Endothelial cell of umbilical vein (primary cell): ENCODE data around the gene DGKI. TPM values are rescaled to one million over a fixed set of nuclear protein-coding genes. Genes with fewer than 3 reads are reported as not detected.

Experiments
- BruUV-seq: library from RNA; stranded (reverse); fragments of 400-500 nt; replicated peaks from 2 replicates; lab custom pipeline; 2021; lab: Mats Ljungman, UMichigan
- CTCF ChIA-PET: fragments of 300-600, 350-600 bp; sonication (Branson Sonifier 250); formaldehyde crosslinking; loops from one replicate; lab custom pipeline; 2021; ENCODE audit warnings: antibody characterized with exemption, inconsistent platforms; lab: Charles Lee
- POLR2A ChIA-PET: fragments of 300-600, 350-600 bp; sonication (Branson Sonifier 250); formaldehyde crosslinking; loops from one replicate; lab custom pipeline; 2021; ENCODE audit warnings: antibody characterized with exemption, inconsistent platforms; lab: Charles Lee
- DNase-seq: peaks from one replicate; pipeline ENCODE4 v3.0.0-alpha.2; 2011; ENCODE audit warnings: low read depth, low spot score
- FAIRE-seq: peaks from 2 replicates; lab custom pipeline; 2011; peaks lifted over from hg19 to GRCh38; lab: Jason Lieb, UNC
- H2AFZ ChIP-seq: 2 replicates; pipeline ENCODE4 v1.6.0; 2012; ENCODE audit warnings: low read depth, low read length, control low read depth, inconsistent platforms
- H3K27ac ChIP-seq: 2 replicates; pipeline ENCODE4 v1.5.1; 2011; ENCODE audit warnings: low read depth, mild to moderate bottlenecking, control low read depth, low read length, moderate library complexity; ENCODE audit not compliant: insufficient read depth
- H3K27me3 ChIP-seq, 2 experiments: 2 replicates each; pipeline versions ENCODE4 v1.6.0 to v1.6.1; 2011; ENCODE audit warnings: low read length in 2 of 2, mixed read lengths in 1 of 2; ENCODE audit not compliant: control insufficient read depth in 2 of 2, insufficient read depth in 2 of 2
- H3K36me3 ChIP-seq, 2 experiments: 2 replicates in 1 of 2; 3 replicates in 1 of 2; pipeline ENCODE4 v1.5.1; 2011; ENCODE audit warnings: low read length in 2 of 2, mild to moderate bottlenecking in 1 of 2, moderate library complexity in 1 of 2; ENCODE audit not compliant: control insufficient read depth in 2 of 2, insufficient read depth in 2 of 2; ENCODE audit errors: extremely low read depth in 1 of 2
- H3K4me1 ChIP-seq: 3 replicates; pipeline ENCODE4 v1.5.1; 2011; ENCODE audit warnings: mild to moderate bottlenecking, low read length; ENCODE audit not compliant: control insufficient read depth, insufficient read depth; ENCODE audit errors: extremely low read depth
- H3K4me2 ChIP-seq: 2 replicates; pipeline ENCODE4 v1.6.1; 2011; ENCODE audit warnings: low read length, control low read depth, mixed read lengths; ENCODE audit not compliant: insufficient read depth
- H3K4me3 ChIP-seq, 3 experiments: fragments of 200-600 bp in 1 of 3; sonication (generic), shearing (Covaris generic) in 1 of 3; replicated peaks in 1 of 3; 2 replicates each; pipeline ENCODE4 v1.5.1; 2011 to 2016; ENCODE audit warnings: control low read depth in 3 of 3, low read length in 3 of 3, mild to moderate bottlenecking in 2 of 3, inconsistent platforms in 1 of 3, low read depth in 1 of 3, moderate library complexity in 1 of 3; ENCODE audit not compliant: insufficient read depth in 1 of 3
- H3K79me2 ChIP-seq: 2 replicates; pipeline ENCODE4 v1.6.0; 2012; ENCODE audit warnings: low read length, inconsistent platforms; ENCODE audit not compliant: control insufficient read depth, insufficient read depth
- H3K9ac ChIP-seq: replicated peaks from 2 replicates; pipeline ENCODE3; 2011; ENCODE audit warnings: low read length, control low read depth; ENCODE audit not compliant: insufficient read depth; ENCODE audit errors: extremely low read depth
- H3K9me1 ChIP-seq: replicated peaks from 3 replicates; pipeline ENCODE4 v1.6.0; 2011; ENCODE audit warnings: mild to moderate bottlenecking, low read length; ENCODE audit not compliant: control insufficient read depth, insufficient read depth; ENCODE audit errors: extremely low read depth
- H3K9me3 ChIP-seq: replicated peaks from 2 replicates; pipeline ENCODE4 v1.5.1; 2012; ENCODE audit warnings: low read length, inconsistent platforms; ENCODE audit not compliant: control insufficient read depth, insufficient read depth
- H4K20me1 ChIP-seq: replicated peaks from 2 replicates; pipeline ENCODE3; 2011; ENCODE audit warnings: mild to moderate bottlenecking, low read length; ENCODE audit not compliant: control insufficient read depth, insufficient read depth; ENCODE audit errors: extremely low read depth
- CTCF ChIP-seq, 2 donors: IDR thresholded peaks; 1 replicate in 1 of 2; 2 replicates in 1 of 2; pipeline ENCODE4 v1.5.1; 2011; ENCODE audit warnings: low read length in 2 of 2, mild to moderate bottlenecking in 2 of 2, moderate library complexity in 2 of 2, control low read depth in 1 of 2, inconsistent platforms in 1 of 2, low read depth in 1 of 2; ENCODE audit not compliant: insufficient read depth in 1 of 2; ENCODE audit errors: extremely low read depth in 1 of 2
- EZH2 ChIP-seq: IDR thresholded peaks from 2 replicates; pipeline ENCODE4 v1.6.1; 2012; ENCODE audit warnings: borderline replicate concordance, low read depth, mild to moderate bottlenecking, moderate library complexity, low read length, inconsistent platforms; ENCODE audit not compliant: severe bottlenecking
- FOS ChIP-seq: IDR thresholded peaks from 2 replicates; pipeline ENCODE4 v1.6.1; 2011; ENCODE audit warnings: mild to moderate bottlenecking, low read length, moderate library complexity, borderline replicate concordance; ENCODE audit not compliant: insufficient read depth
- GATA2 ChIP-seq: IDR thresholded peaks from 2 replicates; pipeline ENCODE4 v1.7.0; 2011; ENCODE audit warnings: low read depth, mild to moderate bottlenecking, moderate library complexity, mixed read lengths, low read length; ENCODE audit not compliant: insufficient read length, insufficient read depth
- JUN ChIP-seq: IDR thresholded peaks from 2 replicates; pipeline ENCODE4 v1.6.1; 2011; ENCODE audit warnings: borderline replicate concordance, low read depth; ENCODE audit not compliant: insufficient read length, insufficient read depth
- MYC ChIP-seq: IDR thresholded peaks from one replicate; pipeline ENCODE4 v1.6.1; 2011; ENCODE audit warnings: mild to moderate bottlenecking, low read depth, low read length
- POLR2A ChIP-seq: IDR thresholded peaks from 2 replicates; pipeline ENCODE4 v1.6.1; 2012; ENCODE audit warnings: low read depth, mild to moderate bottlenecking, control low read depth, low read length
- POLR2AphosphoS5 ChIP-seq: IDR thresholded peaks from 2 replicates; pipeline ENCODE4 v1.6.1; 2012; ENCODE audit warnings: low read depth, mild to moderate bottlenecking, control low read depth, low read length, moderate library complexity; ENCODE audit not compliant: insufficient read depth
- dilution Hi-C: fragments of 300-500 bp; cut with MboI; formaldehyde crosslinking; loops from one replicate; pipeline ENCODE4 v1.15.0; 2019; ENCODE audit warnings: low sequenced_read_pairs; ENCODE audit not compliant: extremely low pct_ligation_motif_present
- intact Hi-C: fragments of 100-400 bp; cut with micrococcal nuclease; formaldehyde crosslinking; loops from one replicate; pipeline ENCODE4 v1.10.0; 2022
- polyA plus RNA-seq, 4 experiments: library from polyadenylated mRNA; depleted of rRNA in 3 of 4; stranded (reverse) in 3 of 4; unstranded in 1 of 4; fragments of >200 nt; gene quantifications; 2 replicates each; pipeline versions ENCODE4 v1.2.1 to v1.2.3, GENCODE V29; 2011 to 2012; ENCODE audit warnings: missing spikeins in 1 of 4
- total RNA-seq: library from RNA; stranded (reverse); gene quantifications from 2 replicates; pipeline ENCODE4 v1.2.3, GENCODE V29; 2021
- TF ChIP-seq, protein P1 (sequence below): IDR thresholded peaks from 2 replicates; pipeline ENCODE4 v1.6.1; 2011; ENCODE audit not compliant: insufficient read depth, insufficient read length

Gene DGKI
- total and polyA plus RNA-seq, 2 donors (not counting 3 experiments of a cell fraction or from before 2014, with no cell fraction given), result 0.11 to 0.51 TPM

DNA sequence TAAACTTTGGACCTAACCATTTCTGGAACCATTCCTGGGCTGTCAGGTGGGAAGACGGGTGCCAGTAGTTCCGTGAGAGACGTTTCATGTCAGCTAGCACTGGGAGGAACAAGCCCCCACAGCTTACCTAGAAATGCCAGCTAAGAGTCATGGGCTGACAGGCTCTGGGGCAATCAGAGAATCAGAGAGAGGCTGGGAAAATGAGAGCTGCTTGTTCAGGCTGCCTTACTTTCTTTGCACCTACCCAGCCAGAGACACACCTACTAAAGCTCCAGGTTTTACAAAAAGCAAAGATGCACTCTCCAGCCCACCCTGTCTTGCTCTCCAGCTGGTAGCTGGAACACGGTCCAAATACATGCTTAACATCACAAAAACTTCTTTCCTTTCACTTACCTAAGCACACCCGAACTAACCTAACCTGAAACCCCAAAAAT is 503.9 kb downstream of the DGKI start:
- no peaks in the 10 kb centered on the region for H3K9me1 ChIP-seq
- H3K27ac ChIP-seq, result no peak overlapping the region
- no peaks in the 10 kb centered on the region for H3K36me3 ChIP-seq
- no peaks in the 10 kb centered on the region for H3K79me2 ChIP-seq
- H3K27me3 ChIP-seq, result no peaks in the 10 kb centered on the region
- TF ChIP-seq CTCF (IDR thresholded peaks at IDR 0.05; ENCODE audit: extremely low read depth in 1 of 2, insufficient read depth in 1 of 2, low read depth in 1 of 2, low read length in 2 of 2) (no peak), POLR2A (no peak), FOS (no peak)
- TF ChIP-seq, protein P1, sequence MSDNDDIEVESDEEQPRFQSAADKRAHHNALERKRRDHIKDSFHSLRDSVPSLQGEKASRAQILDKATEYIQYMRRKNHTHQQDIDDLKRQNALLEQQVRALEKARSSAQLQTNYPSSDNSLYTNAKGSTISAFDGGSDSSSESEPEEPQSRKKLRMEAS, result no peak
- H2AFZ ChIP-seq, result no peak overlapping the region
- H4K20me1 ChIP-seq, result no peaks in the 10 kb centered on the region
- no peak overlapping the region for H3K4me2 ChIP-seq
- no peak overlapping the region for H3K9ac ChIP-seq
- ChIA-PET POLR2A (no interaction called here), CTCF (no interaction called here)
- intact Hi-C loops, result no loop called here
- DNase-seq, result no peak
- FAIRE-seq, result no peak
- BruUV-seq, result no TSS peak
- H3K4me3 ChIP-seq, result no peak overlapping the region
- no peaks in the 10 kb centered on the region for H3K4me1 ChIP-seq
- dilution Hi-C loops, result no loop called here
- H3K9me3 ChIP-seq, result no peaks in the 10 kb centered on the region

- Histone ChIP-seq H3K9me3 (no peaks in the 10 kb centered on the region), H3K4me1 (no peaks in the 10 kb centered on the region), H3K9me1 (no peaks in the 10 kb centered on the region), H2AFZ (no peak overlapping the region), H3K4me3 (no peak overlapping the region), H3K27ac (no peak overlapping the region), H3K27me3 (no peaks in the 10 kb centered on the region), H3K9ac (no peak overlapping the region), H3K4me2 (no peak overlapping the region), H3K36me3 (no peaks in the 10 kb centered on the region), H3K79me2 (no peaks in the 10 kb centered on the region), H4K20me1 (no peaks in the 10 kb centered on the region)
- intact Hi-C loops, result no loop called here
- no TSS peak for BruUV-seq
- no peak for FAIRE-seq
- TF ChIP-seq MYC, result no peak
- no peak for TF ChIP-seq JUN
- TF ChIP-seq CTCF (IDR thresholded peaks at IDR 0.05; ENCODE audit: extremely low read depth in 1 of 2, insufficient read depth in 1 of 2, low read depth in 1 of 2, low read length in 2 of 2), result no peak
- TF ChIP-seq POLR2A, result no peak
- TF ChIP-seq GATA2, result no peak
- TF ChIP-seq POLR2AphosphoS5, result no peak
- no peak for TF ChIP-seq FOS
- TF ChIP-seq, protein P1, result no peak
- no peak for TF ChIP-seq EZH2
- ChIA-PET CTCF (no interaction called here), POLR2A (no interaction called here)
- dilution Hi-C loops, result no loop called here
- no peak for DNase-seq
These were observed 504.5 kb downstream of the DGKI start for GRCh38 chr7:137342265-137342664.
